Uterus (tissue), 4 donors: ENCODE measurements around the gene PCDHGB1. TPM values are rescaled to one million over a fixed set of nuclear protein-coding genes. Genes with fewer than 3 reads are reported as not detected.
"Not testable (repeated sequence)": the region's sequence is repeated elsewhere in the genome, so short reads cannot be mapped to it uniquely, and the experiment has no call there.

Experiments used
- DNase-seq, 2 donors: peaks; one replicate each; pipeline ENCODE4 v3.0.0-alpha.2; 2019 to 2020
- H3K27ac ChIP-seq, 2 donors: fragments of 200-600 bp; sonication (generic); 1 replicate in 1 of 2; 2 replicates in 1 of 2; pipeline ENCODE4 v1.5.1; 2016 to 2018
- H3K27me3 ChIP-seq, 2 donors: fragments of 200-600 bp; sonication (generic); one replicate each; pipeline ENCODE4 v1.5.1; 2018 to 2019; ENCODE audit warnings: control low read depth in 1 of 2
- H3K36me3 ChIP-seq, 2 donors: fragments of 200-600 bp; sonication (generic); one replicate each; pipeline ENCODE4 v1.5.1; 2019; ENCODE audit warnings: control low read depth in 1 of 2
- H3K4me1 ChIP-seq, 2 donors: fragments of 200-600 bp; sonication (generic); one replicate each; pipeline ENCODE4 v1.5.1; 2018 to 2019; ENCODE audit warnings: control low read depth in 1 of 2
- H3K4me3 ChIP-seq, 2 donors: fragments of 200-600 bp; sonication (generic); 1 replicate in 1 of 2; 2 replicates in 1 of 2; pipeline ENCODE4 v1.5.1; 2018 to 2019; ENCODE audit warnings: mild to moderate bottlenecking in 1 of 2
- H3K9me3 ChIP-seq, 2 donors: fragments of 200-600 bp; sonication (generic); one replicate each; pipeline ENCODE4 v1.5.1; 2019; ENCODE audit warnings: control low read depth in 1 of 2
- POLR2A ChIP-seq, 2 donors: fragments of 450-650 bp; IDR thresholded peaks; one replicate each; pipeline ENCODE4 v1.6.1; 2016; ENCODE audit warnings: antibody characterized with exemption in 2 of 2, mild to moderate bottlenecking in 1 of 2, moderate library complexity in 1 of 2
- intact Hi-C: fragments of 100-400 bp; cut with DNase I; formaldehyde crosslinking; loops from one replicate; pipeline ENCODE4 v1.15.1; 2023; ENCODE audit warnings: low total_unique reads
- total RNA-seq, 4 donors: library from RNA; depleted of rRNA in 3 of 4; stranded (reverse); fragments of >200 nt in 3 of 4; gene quantifications; one replicate each; pipeline versions ENCODE4 v1.1.0 to v1.2.4, GENCODE V29; 2014 to 2023
- TF ChIP-seq, protein P1 (sequence below), 4 experiments: fragments of 200-600 bp in 2 of 4; fragments of 450-650 bp in 2 of 4; sonication (generic) in 2 of 4; IDR thresholded peaks; one replicate each; pipeline ENCODE4 v1.5.1; 2016 to 2019; ENCODE audit warnings: antibody characterized with exemption in 4 of 4, mild to moderate bottlenecking in 2 of 4, moderate library complexity in 1 of 4
- donor health status: DM: yes; HTN: yes; CAD: no.

PCDHGB1 gene
- total RNA-seq, 4 donors from 2014 or later, result 4.4 to 7.4 (median 6.9) TPM; not detected in 1

DNA sequence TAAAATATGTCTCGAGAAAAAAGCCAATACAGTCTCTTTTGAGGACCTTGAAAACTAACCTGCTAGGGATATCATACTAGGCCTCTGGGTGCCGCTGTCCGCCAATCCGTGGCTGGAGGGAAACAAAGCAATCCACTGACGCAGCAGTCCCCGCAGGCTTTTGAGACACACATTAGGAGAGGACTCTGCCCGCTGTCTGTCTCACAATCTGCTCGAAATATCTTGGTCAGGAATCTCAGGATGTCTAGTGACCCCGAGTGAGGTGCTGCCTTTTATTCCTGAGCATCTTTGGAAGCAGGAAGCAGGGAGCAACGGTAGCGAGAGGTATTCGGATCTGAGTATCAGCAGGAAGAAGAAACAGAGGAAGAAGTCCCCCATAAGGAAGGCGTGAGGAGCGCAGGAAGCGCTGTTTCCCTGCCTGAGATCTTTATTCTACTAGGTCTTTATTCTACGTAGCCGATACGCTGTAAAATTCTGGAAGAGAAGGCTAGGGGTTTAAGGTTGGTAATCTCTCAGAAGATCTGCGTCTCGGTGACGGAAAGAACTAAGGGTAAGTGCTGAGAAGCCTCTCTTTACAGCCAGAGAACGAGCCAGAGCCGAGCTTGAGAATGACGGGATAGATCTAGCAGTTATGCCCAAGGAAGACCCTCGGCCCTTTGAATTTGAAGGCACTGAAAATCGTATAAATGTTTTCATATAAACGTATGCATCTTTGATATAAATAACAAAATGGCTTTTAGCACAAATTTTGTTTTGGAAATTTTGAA is 23.6 kb upstream of the PCDHGB1 start:
- Histone ChIP-seq H3K4me3 (peak overlapping the region; percentile 26 to 29), H3K9me3 (peaks cover 0 to 18% of the 10 kb centered on the region in 2 donors), H3K36me3 (no peaks in the 10 kb centered on the region), H3K4me1 (no peaks in the 10 kb centered on the region), H3K27ac (peak overlapping the region; percentile 65 to 69), H3K27me3 (no peaks in the 10 kb centered on the region)
- no peak for TF ChIP-seq POLR2A (IDR thresholded peaks at IDR 0.05)
- TF ChIP-seq, protein P1, sequence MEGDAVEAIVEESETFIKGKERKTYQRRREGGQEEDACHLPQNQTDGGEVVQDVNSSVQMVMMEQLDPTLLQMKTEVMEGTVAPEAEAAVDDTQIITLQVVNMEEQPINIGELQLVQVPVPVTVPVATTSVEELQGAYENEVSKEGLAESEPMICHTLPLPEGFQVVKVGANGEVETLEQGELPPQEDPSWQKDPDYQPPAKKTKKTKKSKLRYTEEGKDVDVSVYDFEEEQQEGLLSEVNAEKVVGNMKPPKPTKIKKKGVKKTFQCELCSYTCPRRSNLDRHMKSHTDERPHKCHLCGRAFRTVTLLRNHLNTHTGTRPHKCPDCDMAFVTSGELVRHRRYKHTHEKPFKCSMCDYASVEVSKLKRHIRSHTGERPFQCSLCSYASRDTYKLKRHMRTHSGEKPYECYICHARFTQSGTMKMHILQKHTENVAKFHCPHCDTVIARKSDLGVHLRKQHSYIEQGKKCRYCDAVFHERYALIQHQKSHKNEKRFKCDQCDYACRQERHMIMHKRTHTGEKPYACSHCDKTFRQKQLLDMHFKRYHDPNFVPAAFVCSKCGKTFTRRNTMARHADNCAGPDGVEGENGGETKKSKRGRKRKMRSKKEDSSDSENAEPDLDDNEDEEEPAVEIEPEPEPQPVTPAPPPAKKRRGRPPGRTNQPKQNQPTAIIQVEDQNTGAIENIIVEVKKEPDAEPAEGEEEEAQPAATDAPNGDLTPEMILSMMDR (IDR thresholded peaks at IDR 0.05), result peak; percentile 34 to 44 (median 40)
- peak; percentile 58 to 64 for DNase-seq
- intact Hi-C loops, result no loop called here

DNA sequence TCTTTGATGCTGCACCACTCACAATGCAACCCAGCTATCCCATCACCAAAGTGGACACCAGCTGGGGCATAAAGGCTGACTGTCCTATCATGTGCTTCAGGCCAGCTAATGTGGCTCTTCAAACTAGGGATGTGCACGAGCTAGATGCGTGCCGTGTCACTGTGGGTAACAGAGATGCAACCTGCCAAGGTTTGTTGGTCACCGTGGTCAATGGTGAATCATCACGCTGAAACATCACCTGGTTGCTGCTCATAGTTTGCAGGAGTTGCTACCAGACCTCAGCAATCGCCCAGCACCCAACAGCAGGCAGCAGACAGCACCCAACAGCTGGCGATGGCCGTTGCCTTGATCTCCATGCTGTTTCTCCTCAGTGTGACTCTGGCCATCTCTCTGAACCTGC is 21.7 kb upstream of the PCDHGB1 start:
- Histone ChIP-seq H3K4me1 (no peaks in the 10 kb centered on the region), H3K27ac (no peak overlapping the region), H3K27me3 (no peaks in the 10 kb centered on the region), H3K36me3 (no peaks in the 10 kb centered on the region), H3K9me3 (peaks cover 0 to 26% of the 10 kb centered on the region in 2 donors), H3K4me3 (no peak overlapping the region)
- DNase-seq, result no peak
- TF ChIP-seq, protein P1 (IDR thresholded peaks at IDR 0.05), result no peak
- no peak for TF ChIP-seq POLR2A (IDR thresholded peaks at IDR 0.05)
- intact Hi-C loops, result no loop called here

DNA sequence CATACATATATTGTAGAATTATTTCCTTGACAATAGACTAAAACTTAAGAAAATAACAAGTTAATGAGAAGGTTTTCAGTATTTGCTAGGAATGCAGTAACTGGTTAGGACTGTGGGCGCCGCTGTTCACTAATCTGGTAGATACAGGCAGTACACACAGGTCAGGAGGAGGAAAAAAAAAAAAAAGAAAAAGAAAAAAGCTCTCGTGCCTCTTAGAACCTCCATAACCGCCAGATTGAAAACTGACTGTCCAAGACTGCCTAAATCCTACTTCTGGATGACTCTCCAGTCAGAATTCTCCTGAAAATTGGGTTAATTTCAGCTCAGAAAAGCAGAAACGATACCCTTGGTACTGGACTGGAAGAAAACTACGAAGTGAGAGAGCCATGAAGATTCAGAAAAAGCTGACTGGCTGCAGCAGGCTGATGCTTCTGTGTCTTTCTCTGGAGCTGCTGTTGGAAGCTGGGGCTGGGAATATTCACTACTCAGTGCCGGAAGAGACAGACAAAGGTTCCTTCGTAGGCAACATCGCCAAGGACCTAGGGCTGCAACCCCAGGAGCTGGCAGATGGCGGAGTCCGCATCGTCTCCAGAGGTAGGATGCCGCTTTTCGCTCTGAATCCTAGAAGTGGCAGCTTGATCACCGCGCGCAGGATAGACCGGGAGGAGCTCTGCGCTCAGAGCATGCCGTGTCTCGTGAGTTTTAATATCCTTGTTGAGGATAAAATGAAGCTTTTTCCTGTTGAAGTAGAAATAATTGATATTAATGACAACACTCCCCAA is 19.4 kb upstream of the PCDHGB1 start, which contains the start of gene PCDHGA1:
Gene PCDHGA1, plus strand, starts transcription at position 216 of the 782 bp plus-strand sequence.
- peaks cover 0 to 41% of the 10 kb centered on the region in 2 donors for H3K9me3 ChIP-seq
- no peak for DNase-seq
- H3K36me3 ChIP-seq, result no peaks in the 10 kb centered on the region
- no peaks in the 10 kb centered on the region for H3K27me3 ChIP-seq
- no peak within 1 kb of the TSS for H3K27ac ChIP-seq
- H3K4me3 ChIP-seq, result no peak within 1 kb of the TSS
- TF ChIP-seq, protein P1 (IDR thresholded peaks at IDR 0.05), result no peak
- TF ChIP-seq POLR2A (IDR thresholded peaks at IDR 0.05), result no peak
- intact Hi-C loops, result no loop called here
- no peaks in the 10 kb centered on the region for H3K4me1 ChIP-seq

DNA sequence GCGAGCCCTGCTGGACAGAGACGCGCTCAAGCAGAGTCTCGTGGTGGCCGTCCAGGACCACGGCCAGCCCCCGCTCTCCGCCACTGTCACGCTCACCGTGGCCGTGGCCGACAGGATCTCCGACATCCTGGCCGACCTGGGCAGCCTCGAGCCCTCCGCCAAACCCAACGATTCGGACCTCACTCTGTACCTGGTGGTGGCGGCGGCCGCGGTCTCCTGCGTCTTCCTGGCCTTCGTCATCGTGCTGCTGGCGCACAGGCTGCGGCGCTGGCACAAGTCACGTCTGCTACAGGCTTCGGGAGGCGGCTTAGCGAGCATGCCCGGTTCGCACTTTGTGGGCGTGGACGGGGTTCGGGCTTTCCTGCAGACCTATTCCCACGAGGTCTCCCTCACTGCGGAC is 17.3 kb upstream of the PCDHGB1 start:
- intact Hi-C loops, H3K4me1 ChIP-seq, DNase-seq, H3K4me3 ChIP-seq, H3K36me3 ChIP-seq, H3K27me3 ChIP-seq, H3K27ac ChIP-seq: not testable (repeated sequence)
- H3K9me3 ChIP-seq, result peaks cover 0 to 52% of the 10 kb centered on the region in 2 donors

DNA sequence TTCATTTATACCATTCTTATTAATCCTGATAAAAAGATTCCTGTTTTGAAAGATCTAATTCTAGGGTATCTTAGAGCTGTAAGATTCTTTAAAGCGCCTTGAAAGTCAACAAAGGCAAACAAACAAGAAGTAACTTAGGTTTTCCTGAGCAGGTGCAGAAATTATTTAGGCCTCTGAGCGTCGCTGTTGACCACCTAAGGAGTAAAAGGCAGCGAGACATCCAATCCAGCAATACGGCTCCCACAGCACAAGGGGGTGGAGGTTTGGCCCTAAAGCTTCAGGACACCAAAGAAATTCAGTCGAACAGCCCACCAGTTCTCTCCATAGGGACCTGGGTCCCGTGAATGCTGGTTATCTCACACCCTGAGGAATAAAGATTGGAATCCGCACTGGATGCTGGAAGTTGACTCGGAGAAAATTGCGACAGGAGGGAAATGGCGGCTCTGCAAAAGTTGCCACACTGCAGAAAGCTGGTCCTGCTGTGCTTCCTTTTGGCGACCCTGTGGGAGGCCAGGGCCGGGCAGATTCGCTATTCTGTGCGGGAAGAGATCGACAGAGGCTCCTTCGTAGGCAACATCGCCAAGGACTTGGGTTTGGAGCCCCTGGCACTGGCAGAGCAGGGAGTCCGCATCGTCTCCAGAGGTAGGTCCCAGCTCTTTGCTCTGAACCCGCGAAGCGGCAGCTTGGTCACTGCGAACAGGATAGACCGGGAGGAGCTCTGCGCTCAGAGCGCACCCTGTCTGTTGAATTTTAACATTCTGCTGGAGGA is 11.2 kb upstream of the PCDHGB1 start, which contains the start of gene PCDHGA2:
Gene PCDHGA2, plus strand, starts transcription at position 223 of the 769 bp plus-strand sequence.
- Histone ChIP-seq H3K4me3 (peak within 1 kb of the TSS; percentile 0 to 25), H3K27me3 (no peaks in the 10 kb centered on the region), H3K9me3 (peaks cover 3 to 56% of the 10 kb centered on the region in 2 donors), H3K27ac (no peak within 1 kb of the TSS), H3K36me3 (no peaks in the 10 kb centered on the region), H3K4me1 (no peaks in the 10 kb centered on the region)
- intact Hi-C loops, result no loop called here
- no peak for DNase-seq
- TF ChIP-seq, protein P1 (IDR thresholded peaks at IDR 0.05), result peak in 3 of 4 experiments; percentile 31 to 41 (median 35)
- no peak for TF ChIP-seq POLR2A (IDR thresholded peaks at IDR 0.05)

DNA sequence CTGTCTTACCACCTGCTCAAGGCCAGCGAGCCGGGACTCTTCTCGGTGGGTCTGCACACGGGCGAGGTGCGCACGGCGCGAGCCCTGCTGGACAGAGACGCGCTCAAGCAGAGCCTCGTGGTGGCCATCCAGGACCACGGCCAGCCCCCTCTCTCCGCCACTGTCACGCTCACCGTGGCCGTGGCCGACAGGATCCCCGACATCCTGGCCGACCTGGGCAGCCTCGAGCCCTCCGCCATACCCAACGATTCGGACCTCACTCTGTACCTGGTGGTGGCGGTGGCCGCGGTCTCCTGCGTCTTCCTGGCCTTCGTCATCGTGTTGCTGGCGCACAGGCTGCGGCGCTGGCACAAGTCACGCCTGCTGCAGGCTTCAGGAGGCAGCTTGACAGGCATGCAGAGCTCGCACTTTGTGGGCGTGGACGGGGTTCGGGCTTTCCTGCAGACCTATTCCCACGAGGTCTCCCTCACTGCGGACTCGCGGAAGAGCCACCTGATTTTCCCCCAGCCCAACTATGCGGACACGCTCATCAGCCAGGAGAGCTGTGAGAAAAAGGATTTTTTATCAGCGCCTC is 9.0 kb upstream of the PCDHGB1 start:
- H3K4me3 ChIP-seq, intact Hi-C loops, H3K27me3 ChIP-seq, H3K36me3 ChIP-seq, H3K27ac ChIP-seq, H3K4me1 ChIP-seq, DNase-seq: not testable (repeated sequence)
- peaks cover 3 to 62% of the 10 kb centered on the region in 2 donors for H3K9me3 ChIP-seq
